HepG2 (cell line): ENCODE measurements around the gene SLC12A5. TPM values are rescaled to one million over a fixed set of nuclear protein-coding genes. Genes with fewer than 3 reads are reported as not detected.
"Not testable (repeated sequence)": the region's sequence is repeated elsewhere in the genome, so short reads cannot be mapped to it uniquely, and the experiment has no call there.

Source experiments
- ATAC-seq: fragments of 200-7000 bp; cut with Tn5 transposase; 3 replicates; pipeline ENCODE4 v1.9.1; 2020; ENCODE audit warnings: mild to moderate bottlenecking, moderate library complexity
- BruUV-seq: library from RNA; stranded (reverse); fragments of 400-500 nt; replicated peaks from 2 replicates; lab custom pipeline; 2021; lab: Mats Ljungman, UMichigan
- CTCF ChIA-PET: fragments of 300-600 bp; formaldehyde crosslinking; extraction: SDS; loops from one replicate; lab custom pipeline; 2021; ENCODE audit warnings: low total read pairs, inconsistent platforms, low intra/inter-chr PET ratio; lab: Yijun Ruan, JAX
- POLR2A ChIA-PET: fragments of 350-600 bp; sonication (Branson Sonifier 250); formaldehyde crosslinking; loops from one replicate; lab custom pipeline; 2020; ENCODE audit warnings: antibody characterized with exemption, inconsistent platforms; lab: Yijun Ruan, JAX
- DNase-seq: peaks from one replicate; pipeline ENCODE4 v3.0.0-alpha.2; 2015; ENCODE audit warnings: low spot score
- FAIRE-seq: peaks from 3 replicates; lab custom pipeline; 2011; peaks lifted over from hg19 to GRCh38; lab: Jason Lieb, UNC
- H2AFZ ChIP-seq: one replicate; pipeline ENCODE4 v1.6.1; 2011; ENCODE audit warnings: low read length, inconsistent platforms
- H3K27ac ChIP-seq: fragments of 300-600 bp; 3 replicates; pipeline ENCODE4 v1.8.0; 2011; ENCODE audit warnings: mixed run types, mild to moderate bottlenecking, mixed read lengths, low read length, inconsistent platforms; ENCODE audit not compliant: insufficient read depth; ENCODE audit errors: extremely low read length
- H3K27me3 ChIP-seq, 2 experiments: fragments of 200-600 bp in 1 of 2; 2 replicates in 1 of 2; 3 replicates in 1 of 2; pipeline versions ENCODE4 v1.6.0 to v1.8.0; 2011; ENCODE audit warnings: low read length in 2 of 2, mild to moderate bottlenecking in 2 of 2, moderate library complexity in 2 of 2, inconsistent platforms in 1 of 2; ENCODE audit not compliant: insufficient read depth in 2 of 2, control insufficient read depth in 1 of 2
- H3K36me3 ChIP-seq, 2 experiments: fragments of 200-600 bp in 1 of 2; replicated peaks in 1 of 2; 2 replicates in 1 of 2; 3 replicates in 1 of 2; pipeline versions ENCODE4 v1.5.1 to v1.8.0; 2011; ENCODE audit warnings: low read length in 2 of 2, inconsistent platforms in 1 of 2; ENCODE audit not compliant: insufficient read depth in 2 of 2, control insufficient read depth in 1 of 2
- H3K4me1 ChIP-seq: 2 replicates; pipeline ENCODE4 v1.5.1; 2012; ENCODE audit warnings: low read length, inconsistent platforms; ENCODE audit not compliant: insufficient read depth
- H3K4me2 ChIP-seq: 2 replicates; pipeline ENCODE4 v1.6.0; 2011; ENCODE audit warnings: low read depth, low read length, inconsistent platforms
- H3K4me3 ChIP-seq, 3 experiments: fragments of 200-600 bp in 1 of 3; sonication (generic), shearing (Covaris generic) in 1 of 3; replicated peaks in 1 of 3; 2 replicates each; pipeline ENCODE4 v1.5.1; 2011 to 2016; ENCODE audit warnings: low read length in 3 of 3, inconsistent platforms in 2 of 3, low read depth in 2 of 3, mild to moderate bottlenecking in 2 of 3, control low read depth in 1 of 3, mixed read lengths in 1 of 3; ENCODE audit not compliant: insufficient read depth in 1 of 3
- H3K79me2 ChIP-seq: one replicate; pipeline ENCODE4 v1.6.1; 2011; ENCODE audit warnings: low read length, inconsistent platforms; ENCODE audit not compliant: insufficient read depth
- H3K9ac ChIP-seq: 2 replicates; pipeline ENCODE4 v1.6.0; 2011; ENCODE audit warnings: mild to moderate bottlenecking, low read depth, low read length, inconsistent platforms; ENCODE audit not compliant: insufficient read depth
- H3K9me3 ChIP-seq: 2 replicates; pipeline ENCODE4 v1.5.1; 2012; ENCODE audit warnings: mild to moderate bottlenecking, low read length
- H4K20me1 ChIP-seq: 2 replicates; pipeline ENCODE4 v1.6.0; 2011; ENCODE audit warnings: inconsistent platforms, mild to moderate bottlenecking, low read length, moderate library complexity; ENCODE audit not compliant: insufficient read depth
- IKZF5 ChIP-seq: IDR thresholded peaks from 2 replicates; pipeline ENCODE4 v1.6.1; 2018; ENCODE audit warnings: missing genetic modification reagents, mild to moderate bottlenecking, missing compliant biosample characterization
- KDM2A ChIP-seq: sonication (generic); formaldehyde crosslinking; IDR thresholded peaks from 2 replicates; pipeline ENCODE4 v1.4.0; 2020; ENCODE audit warnings: low read depth, missing genetic modification reagents, borderline replicate concordance
- MEF2D ChIP-seq: sonication (generic); formaldehyde crosslinking; IDR thresholded peaks from 2 replicates; pipeline ENCODE4 v1.5.1; 2020; ENCODE audit warnings: mild to moderate bottlenecking, missing genetic modification reagents
- ZNF709 ChIP-seq: sonication (generic); formaldehyde crosslinking; IDR thresholded peaks from 2 replicates; pipeline ENCODE4 v1.5.0; 2020; ENCODE audit warnings: mild to moderate bottlenecking, missing genetic modification reagents
- WGBS: methylation state at CpG from one replicate; pipeline ENCODE4 v1.1.6; 2017; ENCODE audit warnings: low lambda C conversion rate; 5-methylcytosine and 5-hydroxymethylcytosine counted together
- in situ Hi-C: cut with HindIII; loops from 2 replicates; pipeline ENCODE4 v1.10.0; 2017; ENCODE audit warnings: low pct_unique_long_range_greater_than_20kb; ENCODE audit not compliant: extremely low pct_ligation_motif_present
- intact Hi-C: fragments of 100-400 bp; cut with micrococcal nuclease; formaldehyde crosslinking; loops from one replicate; pipeline ENCODE4 v1.10.0; 2022; ENCODE audit not compliant: unreplicated experiment
- polyA plus RNA-seq, 8 experiments: library from polyadenylated mRNA; depleted of rRNA in 3 of 8; stranded (reverse) in 7 of 8; unstranded in 1 of 8; fragments of >200 nt; fragmentation: Illumina TruSeq in 4 of 8; extraction: Trizol in 4 of 8; gene quantifications; 2 replicates each; pipeline versions ENCODE4 v1.2.1 to v1.2.3, GENCODE V29; 2011 to 2016; ENCODE audit warnings: low read depth in 4 of 8, missing spikeins in 1 of 8, mixed read lengths in 1 of 8; ENCODE audit not compliant: insufficient read depth in 1 of 8
- total RNA-seq, 5 experiments: library from RNA; depleted of rRNA; stranded (reverse); fragments of >200 nt; fragmentation: Illumina TruSeq; extraction: Trizol; gene quantifications; 2 replicates each; pipeline ENCODE4 v1.2.3, GENCODE V29; 2016; ENCODE audit warnings: low read depth in 1 of 5
- TF ChIP-seq, protein P1 (sequence below): sonication (generic); formaldehyde crosslinking; conservative IDR thresholded peaks from 2 replicates; pipeline ENCODE4 v1.4.0; 2020; ENCODE audit warnings: missing genetic modification reagents

The SLC12A5 gene
- total and polyA plus RNA-seq, 2 of the 13 experiments (the other 11 are each of a cell fraction or from before 2014, with no cell fraction given), result 4.3 to 5.4 TPM

GRCh38 chr20:46099491-46100287, 70.7 kb downstream of the SLC12A5 start (continued):
- TF ChIP-seq IKZF5 (CRISPR knock-in tag) (no peak), ZNF709 (CRISPR knock-in tag) (no peak), KDM2A (peak; percentile 48; the same call in 1 of the 2 replicates), MEF2D (CRISPR knock-in tag) (no peak)
- TF ChIP-seq, protein P1, sequence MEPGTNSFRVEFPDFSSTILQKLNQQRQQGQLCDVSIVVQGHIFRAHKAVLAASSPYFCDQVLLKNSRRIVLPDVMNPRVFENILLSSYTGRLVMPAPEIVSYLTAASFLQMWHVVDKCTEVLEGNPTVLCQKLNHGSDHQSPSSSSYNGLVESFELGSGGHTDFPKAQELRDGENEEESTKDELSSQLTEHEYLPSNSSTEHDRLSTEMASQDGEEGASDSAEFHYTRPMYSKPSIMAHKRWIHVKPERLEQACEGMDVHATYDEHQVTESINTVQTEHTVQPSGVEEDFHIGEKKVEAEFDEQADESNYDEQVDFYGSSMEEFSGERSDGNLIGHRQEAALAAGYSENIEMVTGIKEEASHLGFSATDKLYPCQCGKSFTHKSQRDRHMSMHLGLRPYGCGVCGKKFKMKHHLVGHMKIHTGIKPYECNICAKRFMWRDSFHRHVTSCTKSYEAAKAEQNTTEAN (CRISPR knock-in tag), result no peak

DNA sequence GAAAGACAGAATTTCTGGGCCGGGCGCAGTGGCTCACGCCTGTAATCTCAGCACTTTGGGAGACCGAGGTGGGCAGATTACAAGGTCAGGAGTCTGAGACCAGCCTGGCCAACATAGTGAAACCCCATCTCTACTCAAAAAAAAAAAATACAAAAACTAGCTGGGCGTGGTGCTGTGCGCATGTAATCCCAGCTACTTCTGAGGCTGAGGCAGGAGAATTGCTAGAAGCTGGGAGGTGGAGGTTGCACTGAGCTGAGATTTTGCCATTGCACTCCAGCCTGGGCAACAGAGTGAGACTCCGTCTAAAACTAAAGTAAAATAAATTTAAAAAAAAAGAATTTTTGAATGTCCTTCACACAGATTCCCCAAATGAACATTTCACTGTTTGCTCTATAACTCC, 71.4 kb downstream of the SLC12A5 start:
- in situ Hi-C loops, result not testable (repeated sequence)
- 43% methylated on average over 7 of the region's 7 CpGs for WGBS

More for the DNA sequence above, 71.4 kb downstream of the SLC12A5 start:
- H3K4me2 ChIP-seq, CTCF ChIA-PET, intact Hi-C loops, ATAC-seq, DNase-seq, H3K79me2 ChIP-seq, H3K9me3 ChIP-seq, H3K27ac ChIP-seq, FAIRE-seq, H3K4me3 ChIP-seq, H3K9ac ChIP-seq, H4K20me1 ChIP-seq, POLR2A ChIA-PET, H2AFZ ChIP-seq, BruUV-seq, H3K36me3 ChIP-seq: not testable (repeated sequence)
- Histone ChIP-seq H3K4me1 (0 out of 2 replicates have a peak, but pooled peaks cover 11% of the 10 kb centered on the region), H3K27me3 (peaks cover 2 to 49% of the 10 kb centered on the region in 2 experiments; a peak in 4 of 5 replicates)
